Astrocyte of the cerebellum (primary cell): ENCODE results near the gene LCNL1.
"Not testable (repeated sequence)": the region's sequence is repeated elsewhere in the genome, so short reads cannot be mapped to it uniquely, and the experiment has no call there.

Experiments
- DNase-seq: peaks from one replicate; pipeline ENCODE4 v3.0.0-alpha.2; 2011; ENCODE audit warnings: low read depth
- H3K4me3 ChIP-seq: 2 replicates; pipeline ENCODE4 v1.5.1; 2011; ENCODE audit warnings: mild to moderate bottlenecking, low read depth, low read length, moderate library complexity
- in situ Hi-C: cut with HindIII; loops from 2 replicates; pipeline ENCODE4 v1.10.0; 2017; ENCODE audit warnings: low sequenced_read_pairs
- TF ChIP-seq, protein P1 (sequence below): IDR thresholded peaks from 2 replicates; pipeline ENCODE4 v1.5.1; 2012; ENCODE audit warnings: low read length, low read depth, moderate library complexity, mild to moderate bottlenecking; ENCODE audit errors: missing control alignments

LCNL1 gene

GRCh38 chr9:137004285-137004684 lies 21.5 kb downstream of the LCNL1 start:
- DNase-seq, in situ Hi-C loops, H3K4me3 ChIP-seq: not testable (repeated sequence)
- TF ChIP-seq, protein P1, sequence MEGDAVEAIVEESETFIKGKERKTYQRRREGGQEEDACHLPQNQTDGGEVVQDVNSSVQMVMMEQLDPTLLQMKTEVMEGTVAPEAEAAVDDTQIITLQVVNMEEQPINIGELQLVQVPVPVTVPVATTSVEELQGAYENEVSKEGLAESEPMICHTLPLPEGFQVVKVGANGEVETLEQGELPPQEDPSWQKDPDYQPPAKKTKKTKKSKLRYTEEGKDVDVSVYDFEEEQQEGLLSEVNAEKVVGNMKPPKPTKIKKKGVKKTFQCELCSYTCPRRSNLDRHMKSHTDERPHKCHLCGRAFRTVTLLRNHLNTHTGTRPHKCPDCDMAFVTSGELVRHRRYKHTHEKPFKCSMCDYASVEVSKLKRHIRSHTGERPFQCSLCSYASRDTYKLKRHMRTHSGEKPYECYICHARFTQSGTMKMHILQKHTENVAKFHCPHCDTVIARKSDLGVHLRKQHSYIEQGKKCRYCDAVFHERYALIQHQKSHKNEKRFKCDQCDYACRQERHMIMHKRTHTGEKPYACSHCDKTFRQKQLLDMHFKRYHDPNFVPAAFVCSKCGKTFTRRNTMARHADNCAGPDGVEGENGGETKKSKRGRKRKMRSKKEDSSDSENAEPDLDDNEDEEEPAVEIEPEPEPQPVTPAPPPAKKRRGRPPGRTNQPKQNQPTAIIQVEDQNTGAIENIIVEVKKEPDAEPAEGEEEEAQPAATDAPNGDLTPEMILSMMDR: peak; percentile 39

DNA sequence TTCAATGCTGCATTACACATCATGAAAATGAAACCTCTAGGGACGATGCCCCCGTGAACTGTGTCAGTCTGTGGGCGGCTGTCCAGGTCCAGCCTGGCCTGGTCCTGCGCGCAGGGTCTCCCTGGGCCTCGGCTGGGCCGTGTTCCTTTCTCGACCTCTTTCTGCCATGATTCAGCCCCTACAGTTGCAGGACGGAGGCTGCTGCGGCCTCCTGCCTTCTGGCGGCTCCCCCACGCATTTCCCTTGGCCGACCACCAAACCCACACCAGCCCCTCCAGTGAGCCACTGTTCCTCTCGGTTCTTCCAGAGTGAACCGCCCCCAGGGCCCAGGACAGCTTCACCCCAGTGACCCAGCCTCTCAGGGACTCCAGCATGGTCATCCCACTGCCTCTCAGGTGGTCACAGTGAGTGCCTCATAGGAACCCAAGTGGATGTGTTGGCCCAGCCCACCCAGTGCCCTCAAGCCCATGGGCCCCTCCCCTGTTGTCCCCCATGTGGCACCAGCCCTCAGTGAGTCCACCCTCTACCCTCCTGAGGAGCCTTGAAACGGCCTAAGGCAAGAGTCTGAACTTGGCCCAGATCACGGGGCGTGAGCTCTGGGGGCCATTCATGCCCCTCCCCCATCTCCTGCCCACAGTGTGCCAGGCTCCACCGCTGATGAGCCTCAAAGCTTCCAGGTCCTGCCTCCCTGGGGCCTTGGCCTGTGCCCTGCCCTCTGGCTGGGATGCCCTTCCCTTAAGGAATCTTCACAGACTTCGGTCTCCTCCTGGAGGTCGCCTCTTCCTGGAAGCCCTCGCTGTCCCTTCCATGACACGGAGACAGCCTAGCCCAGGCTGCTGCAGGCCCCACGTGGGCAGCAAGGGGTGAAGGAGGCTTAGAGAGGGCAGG lies 23.6 kb downstream of the LCNL1 start:
- DNase-seq: no peak
- no peak overlapping the region for H3K4me3 ChIP-seq
- in situ Hi-C loops: no loop called here
- TF ChIP-seq, protein P1: no peak

DNA sequence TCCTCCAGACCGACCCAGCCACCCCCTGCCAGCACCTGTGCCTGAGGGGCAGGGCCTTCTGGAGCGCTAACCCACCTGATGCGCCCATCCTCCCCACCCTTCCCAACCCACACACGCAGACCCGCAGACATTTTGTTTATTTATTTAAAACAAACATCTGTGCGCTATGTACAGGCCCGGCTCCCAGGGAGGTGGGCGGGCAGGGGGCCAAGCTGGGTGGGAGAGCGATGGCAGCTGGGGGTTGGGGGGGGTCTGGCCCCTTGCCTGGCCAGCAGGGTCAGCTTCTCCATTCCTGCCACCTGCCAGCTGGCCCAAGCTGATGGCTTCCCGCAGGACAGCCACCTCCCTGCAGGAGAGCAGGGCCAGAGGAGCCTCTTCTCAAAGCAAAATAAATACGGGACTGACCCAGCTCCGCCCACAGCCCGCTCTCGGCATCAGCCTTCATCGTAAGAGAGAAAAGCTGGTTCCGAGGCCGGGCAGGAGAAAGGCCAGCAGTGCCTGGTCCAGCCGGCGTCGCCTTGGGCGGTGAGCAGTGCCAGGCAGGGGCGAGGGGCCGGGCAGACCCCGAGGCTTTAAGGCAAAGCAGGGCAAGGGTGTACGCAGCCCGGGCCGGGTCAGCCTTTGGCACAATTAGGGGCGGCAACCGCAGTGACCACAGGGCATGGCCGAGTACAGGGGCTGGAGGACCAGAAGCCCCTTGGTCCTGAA lies 24.5 kb downstream of the LCNL1 start:
- H3K4me3 ChIP-seq: no peak overlapping the region
- DNase-seq: no peak
- TF ChIP-seq, protein P1: no peak
- in situ Hi-C loops: no loop called here

DNA sequence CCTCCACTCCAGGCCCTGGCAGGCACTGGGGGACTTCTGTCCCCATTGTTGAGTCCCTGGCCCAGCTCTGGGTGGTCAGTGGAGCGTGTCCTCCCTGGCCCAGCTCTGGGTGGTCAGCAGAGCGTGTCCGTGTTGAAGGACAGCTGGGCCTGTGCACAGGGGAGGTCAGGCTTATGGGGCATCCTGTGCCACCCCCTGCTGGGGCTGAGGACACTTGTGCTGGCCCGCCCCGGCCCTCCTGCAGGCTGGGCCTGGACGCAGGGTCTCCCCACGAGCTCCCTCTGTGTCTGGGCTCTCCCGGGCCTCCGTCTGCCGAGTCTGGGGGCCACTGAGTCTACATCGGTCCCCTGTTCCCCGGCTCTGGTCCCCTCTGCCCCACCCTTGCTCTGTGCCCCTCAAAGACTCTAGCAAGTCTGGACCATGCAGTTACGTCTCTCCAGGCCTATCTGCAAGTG lies 25.1 kb downstream of the LCNL1 start:
- no peak for DNase-seq
- TF ChIP-seq, protein P1: no peak
- in situ Hi-C loops: no loop called here
- no peak overlapping the region for H3K4me3 ChIP-seq

DNA sequence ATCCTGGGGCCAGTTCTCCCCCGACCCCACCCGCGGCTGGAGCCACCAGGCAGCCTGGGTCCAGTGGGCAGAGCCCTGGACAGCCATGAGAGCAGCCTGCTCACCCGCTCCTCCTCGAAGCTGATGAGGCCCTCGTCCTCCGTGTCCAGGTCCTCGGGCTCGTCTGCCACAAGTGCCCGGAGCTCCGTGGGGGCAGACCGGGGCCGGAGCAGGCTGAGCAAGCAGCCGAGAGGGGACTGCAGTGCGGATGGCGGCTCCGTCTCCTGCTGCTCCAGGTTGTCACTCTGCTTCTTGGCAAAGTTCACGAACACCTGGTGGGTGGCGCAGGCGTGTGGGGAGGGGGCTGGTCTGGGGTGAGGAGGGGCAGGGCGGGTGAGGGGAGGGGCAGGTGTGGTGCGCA lies 25.5 kb downstream of the LCNL1 start:
- no peak for DNase-seq
- in situ Hi-C loops: no loop called here
- no peak overlapping the region for H3K4me3 ChIP-seq
- TF ChIP-seq, protein P1: no peak

DNA sequence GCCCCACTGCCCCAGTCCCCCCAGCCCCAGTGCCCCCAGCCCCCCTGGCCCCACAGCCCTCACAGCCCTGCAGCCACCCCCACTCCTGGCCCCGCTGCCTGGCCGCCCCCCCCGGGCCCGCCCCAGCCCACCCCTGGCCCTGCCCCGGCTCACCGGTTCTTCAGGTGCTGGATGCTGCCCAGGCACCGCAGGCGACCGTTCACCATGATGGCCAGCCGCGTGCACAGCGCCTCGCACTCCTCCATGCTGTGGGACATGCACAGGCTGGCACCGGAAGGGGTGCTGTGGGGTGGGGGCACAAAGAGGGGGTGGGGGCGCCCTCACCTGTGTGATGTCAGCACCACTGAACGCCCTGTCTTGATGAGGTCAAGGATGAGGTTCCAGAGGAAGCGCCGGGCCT lies 26.4 kb downstream of the LCNL1 start:
- no peak for DNase-seq
- no peak overlapping the region for H3K4me3 ChIP-seq
- in situ Hi-C loops: no loop called here
- TF ChIP-seq, protein P1: no peak
